Measurements from ENCODE around the gene ZFHX3.

DNA sequence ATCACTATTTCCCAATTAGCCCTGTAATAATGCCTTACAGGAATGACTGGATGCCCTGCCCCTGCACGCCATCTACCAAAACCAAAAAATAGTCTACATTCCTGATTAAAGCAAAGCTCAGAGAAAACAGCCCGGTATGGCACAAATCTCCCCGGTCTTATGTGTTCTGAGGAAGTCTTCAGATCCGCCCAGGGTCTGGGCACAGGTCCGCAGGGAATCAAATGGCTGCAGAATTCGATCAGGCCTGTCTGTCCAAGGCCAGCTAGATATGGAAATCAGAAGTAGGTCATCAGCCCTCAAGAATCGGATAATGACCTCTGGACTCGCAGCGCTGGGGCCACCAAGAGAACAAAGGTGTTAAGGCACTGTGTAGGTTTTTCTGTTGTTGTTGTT lies 171.0 kb downstream of the ZFHX3 start:
- TF ChIP-seq, protein P1, sequence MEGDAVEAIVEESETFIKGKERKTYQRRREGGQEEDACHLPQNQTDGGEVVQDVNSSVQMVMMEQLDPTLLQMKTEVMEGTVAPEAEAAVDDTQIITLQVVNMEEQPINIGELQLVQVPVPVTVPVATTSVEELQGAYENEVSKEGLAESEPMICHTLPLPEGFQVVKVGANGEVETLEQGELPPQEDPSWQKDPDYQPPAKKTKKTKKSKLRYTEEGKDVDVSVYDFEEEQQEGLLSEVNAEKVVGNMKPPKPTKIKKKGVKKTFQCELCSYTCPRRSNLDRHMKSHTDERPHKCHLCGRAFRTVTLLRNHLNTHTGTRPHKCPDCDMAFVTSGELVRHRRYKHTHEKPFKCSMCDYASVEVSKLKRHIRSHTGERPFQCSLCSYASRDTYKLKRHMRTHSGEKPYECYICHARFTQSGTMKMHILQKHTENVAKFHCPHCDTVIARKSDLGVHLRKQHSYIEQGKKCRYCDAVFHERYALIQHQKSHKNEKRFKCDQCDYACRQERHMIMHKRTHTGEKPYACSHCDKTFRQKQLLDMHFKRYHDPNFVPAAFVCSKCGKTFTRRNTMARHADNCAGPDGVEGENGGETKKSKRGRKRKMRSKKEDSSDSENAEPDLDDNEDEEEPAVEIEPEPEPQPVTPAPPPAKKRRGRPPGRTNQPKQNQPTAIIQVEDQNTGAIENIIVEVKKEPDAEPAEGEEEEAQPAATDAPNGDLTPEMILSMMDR (IDR thresholded peaks at IDR 0.05) = no peak
- TF ChIP-seq POLR2A (IDR thresholded peaks at IDR 0.05) = no peak

Measured in uterus (tissue), 2 donors.